SU-DHL-6 (cell line): ENCODE results near the gene OSM.

Experiments used
- EZH2phosphoT487 ChIP-seq: fragments of 200-600 bp; sonication (generic), shearing (Covaris generic); conservative IDR thresholded peaks from 2 replicates; pipeline ENCODE4 v1.6.1; 2018; ENCODE audit warnings: mild to moderate bottlenecking, antibody characterized with exemption, low read length, moderate library complexity, mixed read lengths
- TF ChIP-seq, protein P1 (sequence below): fragments of 200-600 bp; sonication (generic); IDR thresholded peaks from one replicate; pipeline ENCODE4 v1.5.1; 2017; ENCODE audit warnings: antibody characterized with exemption, mild to moderate bottlenecking, low read length, moderate library complexity; ENCODE audit not compliant: insufficient read depth, poor library complexity, severe bottlenecking

DNA sequence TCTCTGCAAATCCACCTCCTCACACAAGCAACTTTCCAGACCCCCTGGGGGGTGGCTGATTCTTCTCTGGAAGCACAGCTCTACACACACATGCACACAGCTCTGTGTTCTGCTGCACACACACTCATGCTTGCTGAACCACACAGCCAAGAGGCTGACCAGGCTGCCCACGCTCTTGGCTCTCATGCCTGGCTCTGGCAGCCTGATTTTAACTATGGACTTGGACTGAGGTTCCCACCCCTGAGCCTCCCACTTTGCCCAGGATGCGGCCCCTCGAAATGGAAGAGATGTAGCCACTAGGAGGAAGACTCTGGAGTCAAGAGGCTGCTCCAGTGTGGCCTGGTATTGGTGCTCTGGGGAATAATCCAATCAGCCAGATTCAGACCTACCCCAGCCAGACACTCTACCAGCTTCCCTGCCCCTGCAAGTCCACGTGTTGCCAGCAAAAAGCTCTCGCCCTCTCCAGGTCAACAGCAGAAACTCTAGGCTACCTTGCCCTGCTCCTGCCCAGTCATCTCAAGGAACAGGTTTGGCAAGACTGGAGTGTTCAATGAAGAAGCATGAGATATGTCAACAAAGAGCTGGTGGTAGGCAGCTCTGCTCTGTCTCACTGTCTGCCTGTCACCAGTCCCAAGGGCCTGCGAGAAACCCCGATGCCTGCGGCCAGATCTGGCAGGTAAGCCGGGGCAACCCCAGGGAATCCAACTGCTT, 31.5 kb upstream of the OSM start:
- TF ChIP-seq, protein P1, sequence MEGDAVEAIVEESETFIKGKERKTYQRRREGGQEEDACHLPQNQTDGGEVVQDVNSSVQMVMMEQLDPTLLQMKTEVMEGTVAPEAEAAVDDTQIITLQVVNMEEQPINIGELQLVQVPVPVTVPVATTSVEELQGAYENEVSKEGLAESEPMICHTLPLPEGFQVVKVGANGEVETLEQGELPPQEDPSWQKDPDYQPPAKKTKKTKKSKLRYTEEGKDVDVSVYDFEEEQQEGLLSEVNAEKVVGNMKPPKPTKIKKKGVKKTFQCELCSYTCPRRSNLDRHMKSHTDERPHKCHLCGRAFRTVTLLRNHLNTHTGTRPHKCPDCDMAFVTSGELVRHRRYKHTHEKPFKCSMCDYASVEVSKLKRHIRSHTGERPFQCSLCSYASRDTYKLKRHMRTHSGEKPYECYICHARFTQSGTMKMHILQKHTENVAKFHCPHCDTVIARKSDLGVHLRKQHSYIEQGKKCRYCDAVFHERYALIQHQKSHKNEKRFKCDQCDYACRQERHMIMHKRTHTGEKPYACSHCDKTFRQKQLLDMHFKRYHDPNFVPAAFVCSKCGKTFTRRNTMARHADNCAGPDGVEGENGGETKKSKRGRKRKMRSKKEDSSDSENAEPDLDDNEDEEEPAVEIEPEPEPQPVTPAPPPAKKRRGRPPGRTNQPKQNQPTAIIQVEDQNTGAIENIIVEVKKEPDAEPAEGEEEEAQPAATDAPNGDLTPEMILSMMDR = no peak
- no peak for TF ChIP-seq EZH2phosphoT487
